Tibial nerve (tissue), 4 donors: ENCODE measurements around the gene ERO1B. TPM values are rescaled to one million over a fixed set of nuclear protein-coding genes. Genes with fewer than 3 reads are reported as not detected.

Source experiments
- DNase-seq, 2 donors: peaks; one replicate each; pipeline ENCODE4 v3.0.0-alpha.2; 2019; ENCODE audit warnings: low spot score in 2 of 2
- H3K27ac ChIP-seq, 4 donors: fragments of 200-600 bp; sonication (generic) in 3 of 4; one replicate each; pipeline ENCODE4 v1.5.1; 2017 to 2019; ENCODE audit warnings: mild to moderate bottlenecking in 1 of 4
- H3K27me3 ChIP-seq, 2 donors: fragments of 200-600 bp; sonication (generic) in 1 of 2; one replicate each; pipeline versions ENCODE4 v1.5.1 to v1.6.0; 2017 to 2019
- H3K36me3 ChIP-seq, 3 donors: fragments of 200-600 bp; sonication (generic); one replicate each; pipeline ENCODE4 v1.5.1; 2018 to 2019
- H3K4me1 ChIP-seq, 4 donors: fragments of 200-600 bp; sonication (generic) in 3 of 4; one replicate each; pipeline ENCODE4 v1.5.1; 2017 to 2019
- H3K4me3 ChIP-seq, 4 donors: fragments of 200-600 bp; sonication (generic) in 3 of 4; one replicate each; pipeline ENCODE4 v1.5.1; 2017 to 2019; ENCODE audit warnings: mild to moderate bottlenecking in 1 of 4, moderate library complexity in 1 of 4
- H3K9me3 ChIP-seq, 4 donors: fragments of 200-600 bp; sonication (generic) in 3 of 4; one replicate each; pipeline ENCODE4 v1.5.1; 2017 to 2019
- CTCF ChIP-seq, 5 experiments: fragments of 200-600 bp in 3 of 5; fragments of 450-650 bp in 2 of 5; sonication (generic) in 3 of 5; IDR thresholded peaks; one replicate each; pipeline ENCODE4 v1.5.1; 2016 to 2019; ENCODE audit warnings: antibody characterized with exemption in 5 of 5, mild to moderate bottlenecking in 3 of 5, moderate library complexity in 2 of 5
- EP300 ChIP-seq, 2 donors: sonication (generic); formaldehyde crosslinking; IDR thresholded peaks; one replicate each; pipeline ENCODE4 v1.6.1; 2017; ENCODE audit warnings: antibody characterized with exemption in 2 of 2, mild to moderate bottlenecking in 1 of 2
- POLR2A ChIP-seq, 2 donors: fragments of 450-650 bp; IDR thresholded peaks; one replicate each; pipeline ENCODE4 v1.6.1; 2017; ENCODE audit warnings: antibody characterized with exemption in 2 of 2, mild to moderate bottlenecking in 2 of 2, moderate library complexity in 2 of 2
- WGBS, 2 donors: methylation state at CpG; one replicate each; pipeline ENCODE4 v1.1.5; 2018; 5-methylcytosine and 5-hydroxymethylcytosine counted together
- total RNA-seq, 4 donors: library from RNA; depleted of rRNA; stranded (reverse); fragments of >200 nt; gene quantifications; one replicate each; pipeline ENCODE4 v1.1.0, GENCODE V29; 2016

ERO1B gene
- total RNA-seq, 4 donors from 2014 or later: 12.9 to 16.6 (median 14.5) TPM

- no peak overlapping the region for H3K4me3 ChIP-seq
- no peak for DNase-seq
- peaks cover 0 to 27% (median 11%) of the 10 kb centered on the region in 4 donors for H3K9me3 ChIP-seq
- H3K36me3 ChIP-seq: no peaks in the 10 kb centered on the region
- 0 to 6% methylated on average over 1 of the region's 1 CpG for WGBS, 2 donors
- no peaks in the 10 kb centered on the region for H3K27me3 ChIP-seq
- no peak overlapping the region for H3K27ac ChIP-seq
- TF ChIP-seq POLR2A (IDR thresholded peaks at IDR 0.05) (no peak), CTCF (IDR thresholded peaks at IDR 0.05) (no peak), EP300 (IDR thresholded peaks at IDR 0.05) (no peak)
- no peaks in the 10 kb centered on the region for H3K4me1 ChIP-seq
Observed at GRCh38 chr1:236322566-236323409, 41.0 kb upstream of the ERO1B start.

DNA sequence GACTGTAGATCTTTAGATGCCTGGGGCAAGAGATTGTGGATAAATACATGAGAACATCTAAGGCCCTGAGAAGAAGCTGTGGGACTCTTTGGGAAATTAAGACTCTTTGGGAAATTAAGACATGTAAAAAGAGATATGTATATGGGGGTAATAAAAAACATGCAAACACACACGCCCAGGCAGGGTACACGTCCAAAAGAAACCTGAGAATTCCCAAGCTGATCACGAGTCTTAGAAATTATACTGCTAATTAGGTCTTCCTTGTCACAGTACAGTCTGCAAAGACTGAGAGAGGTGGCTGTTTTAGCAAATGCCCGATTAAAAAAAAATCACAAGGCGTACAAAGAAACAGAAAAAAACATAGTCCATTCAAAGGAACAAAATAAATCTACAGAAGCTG lies 39.3 kb upstream of the ERO1B start:
- Histone ChIP-seq H3K9me3 (peaks cover 0 to 27% (median 11%) of the 10 kb centered on the region in 4 donors), H3K27ac (no peak overlapping the region), H3K36me3 (no peaks in the 10 kb centered on the region), H3K4me1 (no peaks in the 10 kb centered on the region), H3K4me3 (no peak overlapping the region), H3K27me3 (no peaks in the 10 kb centered on the region)
- TF ChIP-seq EP300 (IDR thresholded peaks at IDR 0.05) (no peak), CTCF (IDR thresholded peaks at IDR 0.05) (no peak), POLR2A (IDR thresholded peaks at IDR 0.05) (no peak)
- no peak for DNase-seq
- WGBS, 2 donors: 83 to 84% methylated on average over 5 of the region's 5 CpGs

DNA sequence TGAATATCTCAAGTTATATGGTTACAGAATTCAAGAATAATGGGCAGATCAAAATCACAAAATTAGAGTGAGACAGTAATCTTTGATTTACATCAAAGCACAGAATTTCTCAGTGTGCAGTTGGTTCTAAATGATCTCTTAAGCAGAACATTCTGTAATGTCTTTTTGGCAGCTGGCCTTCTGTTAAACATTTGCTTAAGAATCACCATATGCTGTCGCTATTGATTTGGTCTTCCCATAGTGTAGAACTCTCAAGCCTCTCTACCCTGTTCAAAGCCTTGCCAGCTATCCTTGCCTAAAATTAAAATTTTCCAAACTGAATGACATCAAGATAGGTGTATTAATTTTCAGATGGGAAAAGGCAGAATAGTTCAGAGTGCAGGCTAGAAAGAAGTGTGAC lies 38.9 kb upstream of the ERO1B start:
- Histone ChIP-seq H3K9me3 (peaks cover 0 to 27% (median 11%) of the 10 kb centered on the region in 4 donors), H3K4me1 (no peaks in the 10 kb centered on the region), H3K4me3 (no peak overlapping the region), H3K36me3 (no peaks in the 10 kb centered on the region), H3K27me3 (no peaks in the 10 kb centered on the region), H3K27ac (no peak overlapping the region)
- no peak for TF ChIP-seq POLR2A (IDR thresholded peaks at IDR 0.05)
- TF ChIP-seq CTCF (IDR thresholded peaks at IDR 0.05): no peak
- no peak for TF ChIP-seq EP300 (IDR thresholded peaks at IDR 0.05)
- DNase-seq: no peak
- WGBS, 2 donors: 77 to 83% methylated on average over 1 of the region's 1 CpG

- DNase-seq: no peak
- WGBS, 2 donors: 56 to 74% methylated on average over 1 of the region's 1 CpG
- peaks cover 0 to 27% (median 11%) of the 10 kb centered on the region in 4 donors for H3K9me3 ChIP-seq
- H3K4me1 ChIP-seq: no peaks in the 10 kb centered on the region
- H3K4me3 ChIP-seq: no peak overlapping the region
- H3K27ac ChIP-seq: no peak overlapping the region
- TF ChIP-seq EP300 (IDR thresholded peaks at IDR 0.05) (no peak), CTCF (IDR thresholded peaks at IDR 0.05) (no peak), POLR2A (IDR thresholded peaks at IDR 0.05) (no peak)
- H3K27me3 ChIP-seq: no peaks in the 10 kb centered on the region
- H3K36me3 ChIP-seq: no peaks in the 10 kb centered on the region
Observed at GRCh38 chr1:236320214-236320613, 38.5 kb upstream of the ERO1B start.

GRCh38 chr1:236316437-236316836 lies 34.7 kb upstream of the ERO1B start:
- peaks cover 0 to 3% (median 0%) of the 10 kb centered on the region in 4 donors for H3K9me3 ChIP-seq
- no peak overlapping the region for H3K27ac ChIP-seq
- 93 to 95% methylated on average over 2 of the region's 2 CpGs for WGBS, 2 donors
- TF ChIP-seq CTCF (IDR thresholded peaks at IDR 0.05): no peak
- TF ChIP-seq POLR2A (IDR thresholded peaks at IDR 0.05): no peak
- TF ChIP-seq EP300 (IDR thresholded peaks at IDR 0.05): no peak
- no peak overlapping the region for H3K4me3 ChIP-seq
- no peaks in the 10 kb centered on the region for H3K4me1 ChIP-seq
- no peaks in the 10 kb centered on the region for H3K27me3 ChIP-seq
- no peak for DNase-seq
- H3K36me3 ChIP-seq: no peaks in the 10 kb centered on the region
